GM19193 (cell line): ENCODE data around the gene PYGM.

ENCODE experiments used
- POLR2A ChIP-seq: IDR thresholded peaks from 4 replicates; pipeline ENCODE4 v1.6.1; 2011; ENCODE audit not compliant: insufficient read depth, insufficient read length; ENCODE audit errors: extremely low read depth

PYGM gene

GRCh38 chr11:64796757-64797541 lies 37.2 kb upstream of the PYGM start:
- TF ChIP-seq POLR2A: no peak

GRCh38 chr11:64796047-64796756 lies 36.4 kb upstream of the PYGM start:
- no peak for TF ChIP-seq POLR2A

GRCh38 chr11:64794526-64794925 lies 34.8 kb upstream of the PYGM start:
- no peak for TF ChIP-seq POLR2A

GRCh38 chr11:64793271-64794160 lies 33.7 kb upstream of the PYGM start:
- TF ChIP-seq POLR2A: no peak

- TF ChIP-seq POLR2A: no peak
Observed at GRCh38 chr11:64792482-64792881, 32.7 kb upstream of the PYGM start.

- TF ChIP-seq POLR2A: no peak
Observed at GRCh38 chr11:64791781-64792291, 32.1 kb upstream of the PYGM start.

GRCh38 chr11:64790205-64791095 lies 30.7 kb upstream of the PYGM start:
- TF ChIP-seq POLR2A: no peak

- TF ChIP-seq POLR2A: no peak
Observed at GRCh38 chr11:64789331-64790204, 29.8 kb upstream of the PYGM start.

GRCh38 chr11:64788321-64789215 lies 28.8 kb upstream of the PYGM start:
- no peak for TF ChIP-seq POLR2A

- TF ChIP-seq POLR2A: no peak
Observed at GRCh38 chr11:64787526-64788320, 27.9 kb upstream of the PYGM start.

GRCh38 chr11:64786308-64786707 lies 26.5 kb upstream of the PYGM start:
- no peak for TF ChIP-seq POLR2A
